Measurements from ENCODE around the gene NCBP3.

DNA sequence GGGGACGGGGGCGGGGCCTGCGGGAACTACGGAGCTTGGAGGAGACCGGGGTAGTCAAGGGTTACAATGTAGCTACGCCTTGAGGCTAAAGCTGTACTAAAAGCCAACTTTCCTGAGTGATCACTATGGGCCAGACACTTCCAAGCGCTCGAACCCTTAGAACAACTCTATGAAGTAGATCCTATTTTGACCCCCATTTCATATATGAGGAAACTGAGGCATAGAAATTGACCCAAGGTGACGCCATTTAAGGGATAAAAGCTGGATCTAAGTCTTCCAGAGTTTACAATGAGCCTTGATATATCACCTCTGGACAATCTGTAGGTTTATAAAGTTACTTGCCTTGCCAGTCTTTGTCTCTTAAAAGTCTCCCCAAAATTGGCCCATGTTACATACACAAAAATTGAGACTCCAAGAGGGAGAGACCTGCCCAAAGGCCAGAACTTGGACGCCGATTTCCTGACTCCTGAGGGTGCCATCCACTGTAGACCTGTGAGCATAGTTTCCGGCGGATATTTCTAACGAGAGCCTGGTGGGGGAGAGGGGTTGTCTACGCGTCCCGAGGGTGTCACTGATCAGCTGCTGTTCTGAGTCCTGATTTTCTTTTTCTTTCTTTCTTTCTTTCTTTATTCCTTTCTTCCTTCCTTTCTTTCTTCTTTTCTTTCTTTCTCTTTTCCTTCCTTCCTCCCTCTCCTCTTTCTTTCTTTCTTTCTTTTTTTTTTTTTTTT is 555 bp upstream of the NCBP3 start:
- TF ChIP-seq, protein P1, sequence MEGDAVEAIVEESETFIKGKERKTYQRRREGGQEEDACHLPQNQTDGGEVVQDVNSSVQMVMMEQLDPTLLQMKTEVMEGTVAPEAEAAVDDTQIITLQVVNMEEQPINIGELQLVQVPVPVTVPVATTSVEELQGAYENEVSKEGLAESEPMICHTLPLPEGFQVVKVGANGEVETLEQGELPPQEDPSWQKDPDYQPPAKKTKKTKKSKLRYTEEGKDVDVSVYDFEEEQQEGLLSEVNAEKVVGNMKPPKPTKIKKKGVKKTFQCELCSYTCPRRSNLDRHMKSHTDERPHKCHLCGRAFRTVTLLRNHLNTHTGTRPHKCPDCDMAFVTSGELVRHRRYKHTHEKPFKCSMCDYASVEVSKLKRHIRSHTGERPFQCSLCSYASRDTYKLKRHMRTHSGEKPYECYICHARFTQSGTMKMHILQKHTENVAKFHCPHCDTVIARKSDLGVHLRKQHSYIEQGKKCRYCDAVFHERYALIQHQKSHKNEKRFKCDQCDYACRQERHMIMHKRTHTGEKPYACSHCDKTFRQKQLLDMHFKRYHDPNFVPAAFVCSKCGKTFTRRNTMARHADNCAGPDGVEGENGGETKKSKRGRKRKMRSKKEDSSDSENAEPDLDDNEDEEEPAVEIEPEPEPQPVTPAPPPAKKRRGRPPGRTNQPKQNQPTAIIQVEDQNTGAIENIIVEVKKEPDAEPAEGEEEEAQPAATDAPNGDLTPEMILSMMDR (IDR thresholded peaks at IDR 0.05 in 4 of 5, conservative IDR thresholded peaks at IDR 0.05 in 1 of 5), result no peak
- no peak for TF ChIP-seq POLR2A (IDR thresholded peaks at IDR 0.05)

All from gastrocnemius medialis (tissue), 4 donors.